GM12872 (cell line): ENCODE results near the gene OSBPL2.

Source experiments
- CTCF ChIP-seq: IDR thresholded peaks from 3 replicates; pipeline ENCODE4 v1.5.1; 2011; ENCODE audit warnings: low read depth, mild to moderate bottlenecking, low read length, moderate library complexity; ENCODE audit not compliant: insufficient read depth

OSBPL2 gene

DNA sequence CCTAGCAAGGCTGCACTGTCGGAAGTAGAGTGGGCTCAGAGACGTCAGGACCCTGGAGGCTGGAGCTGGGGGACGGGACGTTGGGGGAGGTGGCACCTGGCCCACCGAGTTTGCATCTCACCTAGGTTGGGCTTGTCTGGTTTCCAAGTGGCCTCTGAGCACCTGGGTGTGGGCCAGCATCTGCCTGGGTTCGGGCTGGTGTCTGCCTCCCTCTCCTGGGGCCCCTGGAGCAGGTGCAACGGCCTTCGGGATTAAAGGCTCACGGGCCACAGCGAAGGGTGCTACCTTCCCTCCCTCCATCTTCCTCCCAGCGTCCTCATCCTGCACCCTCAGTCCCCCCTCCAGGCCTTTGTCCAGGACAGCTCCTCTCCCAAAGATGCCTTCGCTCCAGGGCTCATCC is 24.3 kb upstream of the OSBPL2 start:
- no peak for TF ChIP-seq CTCF

DNA sequence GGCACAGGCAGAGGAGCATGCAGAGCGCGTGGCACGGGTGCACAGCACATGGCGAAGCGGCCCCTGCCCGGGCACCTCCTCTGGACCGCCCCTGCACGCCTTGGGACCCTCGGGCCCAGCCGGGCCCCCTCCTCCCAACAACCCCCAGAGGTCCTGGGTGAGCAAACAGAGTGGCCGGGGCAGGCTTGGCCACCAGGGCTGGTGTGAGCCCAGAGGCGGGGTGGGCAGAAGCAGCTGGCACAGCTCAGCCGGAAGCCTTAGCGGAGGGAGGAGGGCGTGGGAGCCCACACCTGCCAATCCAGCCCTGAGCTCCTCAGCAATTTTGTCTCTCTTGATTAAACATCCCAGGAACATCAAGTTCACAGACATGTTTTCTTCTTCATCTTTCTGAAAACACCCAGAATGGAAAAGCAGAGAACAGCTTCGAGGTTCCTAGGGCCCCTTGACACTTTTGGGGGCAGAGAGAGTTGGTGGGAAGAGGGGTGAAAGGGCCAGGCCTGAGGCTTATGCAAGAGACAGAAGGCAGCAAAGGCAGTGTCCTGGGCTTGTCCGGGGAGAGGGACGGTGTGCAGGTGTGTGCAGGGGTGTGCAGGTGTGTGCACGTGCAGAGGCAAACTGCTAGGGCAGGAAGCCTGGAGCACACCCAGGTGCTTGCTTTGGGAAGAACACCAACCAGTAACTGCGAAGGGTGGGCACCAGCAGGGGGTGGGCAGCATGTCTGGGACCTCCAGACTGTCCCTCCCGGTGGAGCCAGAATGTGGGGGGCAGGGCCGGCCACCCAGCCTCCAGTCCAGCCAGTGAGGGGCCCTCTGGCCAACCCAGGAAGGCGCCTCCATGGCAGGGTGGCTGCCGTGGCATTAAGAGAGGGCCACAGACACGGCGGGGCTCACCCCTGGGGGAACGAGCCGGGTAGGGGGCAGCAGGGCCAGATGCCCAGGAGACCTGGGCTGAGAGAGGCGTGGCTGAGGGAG is 23.0 kb upstream of the OSBPL2 start:
- TF ChIP-seq CTCF: no peak

DNA sequence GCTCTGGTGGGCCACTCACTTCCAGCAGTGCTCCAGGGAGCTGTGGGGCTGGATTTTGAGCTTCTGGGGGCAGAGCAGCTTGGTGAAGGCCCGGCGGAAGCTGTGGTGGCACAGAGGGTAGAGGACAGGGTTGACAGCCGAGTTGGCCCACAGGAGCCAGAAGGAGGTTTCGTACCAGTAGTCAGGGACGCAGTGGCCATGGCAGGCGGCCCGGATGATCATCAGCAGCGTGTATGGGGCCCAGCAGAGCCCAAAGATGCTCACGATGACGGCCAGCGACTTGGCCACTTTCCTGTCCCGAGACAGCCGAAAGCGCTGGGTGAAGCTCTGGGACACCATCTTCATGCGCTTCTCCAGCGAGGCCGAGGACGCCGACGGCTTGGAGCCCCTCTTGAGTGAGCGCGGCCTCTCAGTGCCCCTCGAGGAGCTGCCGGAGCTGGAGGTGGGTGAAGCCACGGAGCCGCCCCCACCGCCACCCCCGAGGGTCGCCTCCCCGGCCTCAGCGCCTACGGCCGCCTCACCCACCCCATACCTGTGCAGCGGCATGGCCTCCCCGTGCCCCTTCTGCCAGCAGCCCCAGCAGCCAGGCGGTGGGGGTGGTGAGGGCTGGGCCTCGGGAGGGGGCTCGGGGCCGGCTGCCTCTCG is 22.2 kb upstream of the OSBPL2 start:
- TF ChIP-seq CTCF: no peak

GRCh38 chr20:62216636-62217566 is 21.4 kb upstream of the OSBPL2 start:
- no peak for TF ChIP-seq CTCF

DNA sequence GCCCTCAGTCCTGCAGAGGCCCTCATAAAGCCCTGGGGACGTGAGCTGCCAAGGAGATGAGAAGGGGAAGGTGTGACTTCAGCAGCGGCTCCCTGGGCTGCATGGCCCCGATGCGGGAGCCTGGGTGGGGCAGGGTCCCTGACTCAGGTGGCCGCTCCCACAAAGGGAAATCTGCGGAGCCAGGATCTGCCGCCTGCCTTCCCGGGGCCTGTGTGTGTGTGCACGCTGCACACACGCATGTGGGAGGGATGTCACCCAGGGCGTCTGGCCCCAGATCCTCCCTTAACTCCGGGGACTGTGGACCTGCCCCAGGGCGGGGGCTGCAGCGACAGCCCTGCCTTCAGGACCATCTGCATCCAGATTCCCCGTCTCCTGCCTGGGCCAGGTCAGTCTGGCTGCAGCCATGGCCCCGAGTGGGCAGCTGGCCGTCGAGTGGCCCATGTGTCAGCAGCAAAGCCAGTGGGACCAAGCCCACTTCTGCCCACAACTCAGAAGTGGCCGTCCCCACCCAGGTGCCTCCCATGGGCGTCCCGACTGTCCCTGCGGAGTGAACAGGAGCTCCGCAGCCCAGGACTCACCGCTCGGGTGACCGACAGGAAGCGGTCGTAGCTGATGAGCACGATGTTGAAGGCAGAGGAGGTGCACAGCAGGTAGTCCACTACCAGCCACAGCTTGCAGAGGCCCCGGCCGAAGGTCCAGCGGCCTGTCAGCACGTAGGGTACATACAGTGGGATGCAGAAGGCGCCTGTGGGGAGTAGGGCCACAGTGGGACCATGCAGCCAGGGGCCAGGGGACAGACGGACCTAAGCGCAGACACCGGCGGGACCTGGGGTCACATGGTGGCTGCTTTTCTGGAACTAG is 20.2 kb upstream of the OSBPL2 start:
- no peak for TF ChIP-seq CTCF

- no peak for TF ChIP-seq CTCF
Observed at GRCh38 chr20:62219101-62219991, 19.0 kb upstream of the OSBPL2 start.
